ENCODE results near the gene CNST.

DNA sequence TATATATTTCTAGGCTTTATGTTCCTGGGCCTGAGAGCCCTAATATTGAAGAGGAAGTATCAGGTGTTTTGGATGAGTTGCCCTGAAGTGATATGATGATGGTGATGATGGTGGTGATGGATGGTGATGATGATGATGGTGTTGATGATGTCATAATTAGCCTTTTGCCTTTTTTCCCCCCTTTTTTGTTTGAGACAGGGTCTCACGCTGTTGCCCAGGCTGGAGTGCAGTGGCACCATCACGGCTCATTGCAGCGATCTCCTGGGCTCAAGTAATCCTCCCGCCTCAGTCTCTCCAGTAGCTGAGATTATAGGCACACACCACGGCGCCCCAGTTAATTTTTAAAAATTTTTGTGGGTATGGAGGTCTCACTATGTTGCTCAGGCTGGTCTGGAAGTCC is 76.5 kb downstream of the CNST start:
- TF ChIP-seq POLR2AphosphoS5 (IDR thresholded peaks at IDR 0.05; ENCODE audit: low read depth, low read length) (no peak), TAF1 (IDR thresholded peaks at IDR 0.05; ENCODE audit: borderline replicate concordance, low read depth, low read length) (no peak)
